Naive thymus-derived CD4-positive, alpha-beta T cell (primary cell): Measurements from ENCODE around the gene GPR85. TPM values are rescaled to one million over a fixed set of nuclear protein-coding genes. Genes with fewer than 3 reads are reported as not detected.

Experiments
- ATAC-seq: fragments of 150-1000 bp; cut with Tn5 transposase; 2 replicates; pipeline ENCODE4 v1.10.0; 2021; ENCODE audit warnings: mild to moderate bottlenecking, moderate library complexity
- CTCF ChIA-PET: fragments of 350-600 bp; sonication (Branson Sonifier 250); formaldehyde crosslinking; loops from one replicate; lab custom pipeline; 2021; ENCODE audit warnings: antibody characterized with exemption; lab: Charles Lee
- POLR2A ChIA-PET: fragments of 350-600 bp; sonication (Branson Sonifier 250); formaldehyde crosslinking; loops from one replicate; lab custom pipeline; 2021; ENCODE audit warnings: antibody characterized with exemption, inconsistent platforms; lab: Charles Lee
- DNase-seq, 9 donors: peaks; one replicate each; pipeline versions ENCODE4 v3.0.0 to v3.0.0-alpha.2; 2020 to 2022; ENCODE audit warnings: mixed read lengths in 1 of 9
- H3K27ac ChIP-seq: one replicate; pipeline ENCODE4 v1.7.0; 2013; ENCODE audit warnings: mild to moderate bottlenecking, low read depth, low read length, moderate library complexity
- H3K27me3 ChIP-seq, 2 donors: one replicate each; pipeline ENCODE4 v1.7.0; 2013; ENCODE audit warnings: low read length in 2 of 2, mild to moderate bottlenecking in 2 of 2, moderate library complexity in 2 of 2; ENCODE audit not compliant: control insufficient read depth in 2 of 2, insufficient read depth in 2 of 2
- H3K36me3 ChIP-seq, 3 experiments: 1 replicate in 2 of 3; 2 replicates in 1 of 3; pipeline ENCODE4 v1.7.0; 2013; ENCODE audit warnings: low read length in 3 of 3, mild to moderate bottlenecking in 3 of 3, moderate library complexity in 1 of 3; ENCODE audit not compliant: insufficient read depth in 3 of 3, control insufficient read depth in 2 of 3
- H3K4me1 ChIP-seq, 2 donors: one replicate each; pipeline ENCODE4 v1.7.0; 2013; ENCODE audit warnings: low read length in 2 of 2, mild to moderate bottlenecking in 2 of 2, moderate library complexity in 1 of 2; ENCODE audit not compliant: control insufficient read depth in 2 of 2, insufficient read depth in 2 of 2
- H3K4me3 ChIP-seq: 2 replicates; pipeline ENCODE4 v1.7.0; 2013; ENCODE audit warnings: mild to moderate bottlenecking, low read length
- H3K9me3 ChIP-seq, 3 experiments: 1 replicate in 2 of 3; 2 replicates in 1 of 3; pipeline ENCODE4 v1.7.0; 2013; ENCODE audit warnings: low read length in 3 of 3; ENCODE audit not compliant: control insufficient read depth in 2 of 3
- H3K27ac Mint-ChIP-seq, 9 donors: one replicate each; pipeline ENCODE4 v1.8.0; 2020 to 2022; ENCODE audit warnings: mixed read lengths in 9 of 9, mild to moderate bottlenecking in 8 of 9, moderate library complexity in 5 of 9, inconsistent platforms in 2 of 9
- H3K27me3 Mint-ChIP-seq, 5 donors: one replicate each; pipeline ENCODE4 v1.8.0; 2021 to 2022; ENCODE audit warnings: mixed read lengths in 5 of 5, mild to moderate bottlenecking in 1 of 5
- H3K36me3 Mint-ChIP-seq, 5 donors: one replicate each; pipeline ENCODE4 v1.8.0; 2020 to 2022; ENCODE audit warnings: mixed read lengths in 5 of 5, mild to moderate bottlenecking in 3 of 5, inconsistent platforms in 1 of 5
- H3K4me1 Mint-ChIP-seq, 7 donors: one replicate each; pipeline ENCODE4 v1.8.0; 2020 to 2022; ENCODE audit warnings: mixed read lengths in 7 of 7, mild to moderate bottlenecking in 3 of 7, inconsistent platforms in 1 of 7
- H3K4me3 Mint-ChIP-seq, 10 donors: one replicate each; pipeline ENCODE4 v1.8.0; 2020 to 2022; ENCODE audit warnings: mild to moderate bottlenecking in 10 of 10, mixed read lengths in 10 of 10, moderate library complexity in 6 of 10, inconsistent platforms in 2 of 10
- H3K9me3 Mint-ChIP-seq, 11 donors: one replicate each; pipeline ENCODE4 v1.8.0; 2020 to 2022; ENCODE audit warnings: mixed read lengths in 11 of 11, mild to moderate bottlenecking in 4 of 11, inconsistent platforms in 1 of 11, moderate library complexity in 1 of 11
- intact Hi-C, 2 donors: fragments of 100-400 bp; cut with micrococcal nuclease; formaldehyde crosslinking; loops; one replicate each; pipeline ENCODE4 v1.15.1; 2023
- polyA plus RNA-seq, 2 donors: library from polyadenylated mRNA; unstranded; fragments of 300-500 nt; fragmentation: Illumina TruSeq; gene quantifications; one replicate each; pipeline ENCODE4 v1.2.3, GENCODE V29; 2021
- total RNA-seq, 6 experiments: library from RNA in 5 of 6; stranded (reverse) in 5 of 6; gene quantifications; 1 replicate in 5 of 6; 2 replicates in 1 of 6; pipeline ENCODE4 v1.2.3 and lab custom pipeline; 2021 to 2026

The GPR85 gene
- total and polyA plus RNA-seq, 7 experiments from 2014 or later, result 0.13 TPM; not detected in 6

DNA sequence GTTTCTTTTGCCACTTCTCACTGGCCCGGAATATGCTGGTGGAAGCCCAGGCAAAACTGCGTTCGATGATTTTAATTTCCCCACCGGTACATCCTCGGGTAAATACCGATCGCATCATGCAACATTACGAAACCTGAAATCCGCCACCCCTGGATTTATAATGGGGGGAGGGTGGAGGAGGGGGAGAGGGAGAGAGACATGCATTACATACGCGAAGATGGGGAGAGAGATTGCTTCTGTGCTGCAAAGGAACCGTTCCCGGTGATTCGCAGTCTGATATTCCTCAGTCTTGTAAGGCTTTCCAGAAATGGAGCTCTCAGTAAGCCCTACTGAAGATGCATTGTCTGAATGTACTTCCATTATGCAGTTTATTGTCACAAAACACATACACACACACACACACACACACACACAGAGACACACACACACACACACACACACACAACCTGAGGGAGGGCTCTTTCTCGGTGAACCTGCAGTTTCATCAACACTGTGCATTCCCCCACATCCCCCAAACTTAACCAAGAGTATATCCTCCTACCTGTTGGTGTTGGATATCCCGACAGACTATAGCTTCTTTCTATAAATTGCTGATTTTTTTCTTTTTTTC lies 741 bp downstream of the GPR85 start:
- Histone ChIP-seq H3K4me3 (no peak overlapping the region), H3K27me3 (no peaks in the 10 kb centered on the region), H3K9me3 (no peaks in the 10 kb centered on the region), H3K36me3 (no peaks in the 10 kb centered on the region), H3K4me1 (no peaks in the 10 kb centered on the region), H3K27ac (no peak overlapping the region)
- H3K36me3 Mint-ChIP-seq, result no peaks in the 10 kb centered on the region
- ChIA-PET POLR2A (interaction anchor here (0.7 kb wide), 1 partner anchor 306 kb away, joined by 3 read pairs; no protein-coding TSS in a partner anchor), CTCF (no interaction called here)
- ATAC-seq (peak; percentile 20), DNase-seq (no peak)
- peak overlapping the region; percentile 18 to 63 (median 48) for H3K4me3 Mint-ChIP-seq
- intact Hi-C loops, result no loop called here
- H3K9me3 Mint-ChIP-seq, result peaks cover 0 to 5% (median 0%) of the 10 kb centered on the region in 11 donors
- peaks cover 46 to 60% (median 52%) of the 10 kb centered on the region in 5 donors for H3K27me3 Mint-ChIP-seq
- H3K27ac Mint-ChIP-seq, result no peak overlapping the region
- H3K4me1 Mint-ChIP-seq, result peaks cover 0 to 22% (median 6%) of the 10 kb centered on the region in 7 donors

DNA sequence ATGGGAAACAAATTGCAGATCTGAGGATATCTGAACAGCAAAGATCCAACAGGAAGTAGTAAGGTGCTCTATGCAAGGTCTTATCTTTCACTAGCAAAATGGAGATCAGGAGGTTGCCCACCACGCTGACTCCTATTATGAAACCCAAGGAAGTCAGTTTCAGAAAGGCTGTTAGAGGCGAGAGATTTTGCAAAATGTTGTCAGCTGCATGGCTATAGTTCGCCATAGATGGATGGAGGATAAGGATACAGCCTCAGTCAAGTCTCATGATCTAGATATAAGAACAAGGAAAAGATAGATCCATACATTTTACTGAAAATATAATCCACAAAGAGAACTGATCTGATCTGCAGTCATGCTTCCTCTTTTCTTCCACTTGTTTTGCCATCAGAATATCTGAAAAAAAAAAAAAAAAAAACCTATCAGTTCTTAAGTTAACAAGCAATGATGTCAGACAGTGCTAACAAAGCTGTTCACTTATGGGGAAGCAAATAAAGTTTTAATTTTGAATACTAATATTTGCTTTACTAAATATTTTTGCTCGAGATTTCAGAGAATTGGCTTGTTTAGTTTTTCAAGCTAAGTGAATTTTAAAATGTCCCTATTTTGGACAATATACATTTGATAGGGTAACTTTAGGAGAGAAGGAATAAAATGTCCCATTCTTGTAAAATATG lies 2.0 kb downstream of the GPR85 start:
- H3K27me3 Mint-ChIP-seq, result peaks cover 45 to 70% (median 52%) of the 10 kb centered on the region in 5 donors
- H3K9me3 Mint-ChIP-seq, result peaks cover 0 to 3% (median 0%) of the 10 kb centered on the region in 11 donors
- Histone ChIP-seq H3K27me3 (no peaks in the 10 kb centered on the region), H3K9me3 (no peaks in the 10 kb centered on the region), H3K4me1 (no peaks in the 10 kb centered on the region), H3K4me3 (no peak overlapping the region), H3K36me3 (no peaks in the 10 kb centered on the region), H3K27ac (no peak overlapping the region)
- DNase-seq (no peak), ATAC-seq (no peak)
- H3K27ac Mint-ChIP-seq, result no peak overlapping the region
- H3K4me3 Mint-ChIP-seq, result no peak overlapping the region
- ChIA-PET POLR2A (no interaction called here), CTCF (no interaction called here)
- intact Hi-C loops, result no loop called here
- no peaks in the 10 kb centered on the region for H3K36me3 Mint-ChIP-seq
- H3K4me1 Mint-ChIP-seq, result peaks cover 0 to 22% (median 6%) of the 10 kb centered on the region in 7 donors

DNA sequence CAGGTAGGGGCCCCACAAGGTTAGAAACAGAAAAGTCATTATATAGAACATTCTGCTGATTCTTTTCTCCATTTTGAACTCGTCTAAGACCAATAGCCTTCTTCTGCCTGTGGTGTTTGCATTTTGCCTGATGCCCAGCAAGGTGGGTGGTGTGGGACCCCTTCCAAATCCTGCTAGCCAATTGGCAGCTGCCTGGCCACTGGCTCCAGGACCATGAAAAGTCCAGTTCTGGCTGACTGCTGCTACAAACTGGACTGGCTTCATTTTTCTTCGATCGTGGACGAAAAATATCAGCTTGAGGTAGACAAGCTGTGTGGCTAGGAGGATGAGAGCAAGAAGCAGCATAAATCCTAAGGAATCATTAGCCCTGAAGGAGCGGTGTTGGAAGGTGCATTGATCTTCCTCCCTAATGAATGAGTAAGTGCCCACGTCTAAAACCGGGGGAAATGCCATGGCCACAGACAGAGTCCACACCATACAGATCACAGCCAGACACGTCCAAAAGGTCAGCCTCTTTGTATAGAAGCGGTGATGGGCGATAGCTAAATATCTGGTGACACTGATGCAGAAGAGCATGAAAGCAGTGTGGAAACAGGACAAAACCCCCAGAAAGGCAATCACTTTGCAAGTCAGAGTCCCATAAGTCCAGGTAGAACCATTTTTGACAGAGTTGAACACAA lies 2.7 kb downstream of the GPR85 start:
- Histone ChIP-seq H3K4me3 (no peak overlapping the region), H3K36me3 (no peaks in the 10 kb centered on the region), H3K9me3 (no peaks in the 10 kb centered on the region), H3K27ac (no peak overlapping the region), H3K27me3 (no peaks in the 10 kb centered on the region), H3K4me1 (no peaks in the 10 kb centered on the region)
- H3K27me3 Mint-ChIP-seq, result peaks cover 45 to 72% (median 52%) of the 10 kb centered on the region in 5 donors
- H3K36me3 Mint-ChIP-seq, result no peaks in the 10 kb centered on the region
- intact Hi-C loops, result no loop called here
- POLR2A ChIA-PET, result no interaction called here
- no peak overlapping the region for H3K27ac Mint-ChIP-seq
- CTCF ChIA-PET, result no interaction called here
- no peak overlapping the region for H3K4me3 Mint-ChIP-seq
- peaks cover 0 to 2% (median 0%) of the 10 kb centered on the region in 11 donors for H3K9me3 Mint-ChIP-seq
- ATAC-seq (no peak), DNase-seq (no peak)
- peaks cover 0 to 22% (median 6%) of the 10 kb centered on the region in 7 donors for H3K4me1 Mint-ChIP-seq

DNA sequence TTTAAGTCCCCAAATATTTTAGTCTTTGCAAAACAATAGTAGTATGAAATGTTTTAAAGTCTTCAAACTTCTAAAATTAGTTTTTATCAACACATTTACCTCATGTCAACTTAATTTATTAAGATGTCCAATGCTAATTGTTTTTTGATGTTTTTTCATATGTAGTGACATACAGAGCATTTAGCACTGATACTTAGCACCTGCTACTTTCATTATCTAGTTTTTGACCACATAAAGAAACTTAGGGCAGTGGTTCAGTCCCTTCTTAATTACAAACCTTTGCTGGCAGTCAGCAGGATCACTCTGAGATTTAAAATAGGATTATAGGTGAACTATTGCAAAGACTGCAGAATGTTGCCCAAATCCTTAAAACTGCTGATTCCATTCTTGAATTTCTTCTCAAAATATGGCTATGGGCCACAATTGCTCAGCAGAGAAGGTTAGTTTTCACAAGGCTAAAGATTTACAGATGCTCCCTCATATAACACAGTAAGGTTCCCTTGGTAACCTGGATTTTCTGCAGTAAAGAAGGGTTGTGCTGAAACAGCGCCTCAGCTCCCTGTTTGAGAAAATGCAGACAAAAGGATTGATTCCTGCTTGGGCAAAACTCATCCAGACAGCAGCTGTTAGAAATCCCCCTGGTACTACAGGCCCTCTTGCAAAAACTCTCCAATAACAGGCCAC lies 3.4 kb downstream of the GPR85 start:
- Histone ChIP-seq H3K36me3 (no peaks in the 10 kb centered on the region), H3K27me3 (no peaks in the 10 kb centered on the region), H3K4me1 (no peaks in the 10 kb centered on the region), H3K4me3 (no peak overlapping the region), H3K9me3 (no peaks in the 10 kb centered on the region), H3K27ac (no peak overlapping the region)
- Mint-ChIP-seq H3K36me3 (no peaks in the 10 kb centered on the region), H3K4me3 (no peak overlapping the region), H3K27ac (no peak overlapping the region), H3K4me1 (peaks cover 0 to 22% (median 6%) of the 10 kb centered on the region in 7 donors), H3K9me3 (peaks cover 0 to 1% (median 0%) of the 10 kb centered on the region in 11 donors), H3K27me3 (peaks cover 41 to 69% (median 47%) of the 10 kb centered on the region in 5 donors)
- intact Hi-C loops, result no loop called here
- ChIA-PET CTCF (no interaction called here), POLR2A (no interaction called here)
- ATAC-seq (no peak), DNase-seq (no peak)

DNA sequence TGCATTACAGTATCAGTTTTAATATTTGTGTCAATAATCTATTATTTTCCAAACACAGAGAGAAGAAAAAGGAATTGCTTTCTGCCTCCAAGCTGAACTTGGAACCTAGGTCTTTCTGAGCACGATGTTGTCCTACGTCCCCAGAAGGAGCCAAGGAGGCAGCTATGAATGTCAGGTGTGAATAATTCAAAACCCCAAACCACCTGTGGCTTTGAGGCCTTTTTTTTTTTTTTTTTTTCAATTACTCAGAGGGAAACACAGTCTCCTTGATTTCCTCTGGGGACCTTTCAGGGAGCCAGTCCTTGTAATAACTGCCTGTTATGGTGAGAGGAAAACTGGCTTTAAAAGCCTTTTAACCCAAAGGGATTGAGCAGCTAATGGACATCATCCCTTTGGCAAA lies 8.3 kb downstream of the GPR85 start:
- ChIA-PET POLR2A (no interaction called here), CTCF (no interaction called here)
- ATAC-seq, result no peak
- no peaks in the 10 kb centered on the region for H3K9me3 Mint-ChIP-seq
- no peak overlapping the region for H3K4me3 Mint-ChIP-seq
- Histone ChIP-seq H3K27ac (no peak overlapping the region), H3K36me3 (no peaks in the 10 kb centered on the region), H3K9me3 (no peaks in the 10 kb centered on the region), H3K4me3 (no peak overlapping the region), H3K27me3 (no peaks in the 10 kb centered on the region), H3K4me1 (no peaks in the 10 kb centered on the region)
- DNase-seq, result no peak
- no peaks in the 10 kb centered on the region for H3K4me1 Mint-ChIP-seq
- no peak overlapping the region for H3K27ac Mint-ChIP-seq
- no peaks in the 10 kb centered on the region for H3K36me3 Mint-ChIP-seq
- intact Hi-C loops, result no loop called here
- H3K27me3 Mint-ChIP-seq, result peaks cover 11 to 41% (median 17%) of the 10 kb centered on the region in 5 donors

DNA sequence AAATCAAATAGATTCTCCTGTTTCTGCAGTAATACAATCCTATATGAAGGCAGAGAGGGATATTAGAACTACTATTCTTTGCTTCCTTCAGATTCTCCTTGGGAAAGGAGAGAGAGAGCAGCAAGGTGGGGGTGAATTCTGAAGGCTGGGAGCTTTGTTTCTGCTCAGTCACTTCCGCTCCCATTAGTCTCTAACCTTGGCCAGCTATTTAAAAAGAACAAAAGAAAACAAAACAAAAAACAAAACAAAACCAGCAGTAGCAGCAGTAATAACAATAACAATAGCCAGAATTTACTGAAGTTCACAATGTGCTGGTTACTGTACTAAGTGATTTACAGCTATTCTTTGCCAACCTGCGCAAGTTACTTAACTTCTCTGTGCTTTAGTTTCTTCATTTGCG lies 9.9 kb downstream of the GPR85 start:
- Histone ChIP-seq H3K9me3 (no peaks in the 10 kb centered on the region), H3K4me1 (no peaks in the 10 kb centered on the region), H3K27me3 (peaks cover 0 to 2% of the 10 kb centered on the region in 2 donors), H3K36me3 (no peaks in the 10 kb centered on the region), H3K4me3 (no peak overlapping the region), H3K27ac (no peak overlapping the region)
- no peak overlapping the region for H3K4me3 Mint-ChIP-seq
- H3K4me1 Mint-ChIP-seq, result no peaks in the 10 kb centered on the region
- no peaks in the 10 kb centered on the region for H3K36me3 Mint-ChIP-seq
- POLR2A ChIA-PET, result no interaction called here
- H3K27ac Mint-ChIP-seq, result no peak overlapping the region
- H3K9me3 Mint-ChIP-seq, result no peaks in the 10 kb centered on the region
- CTCF ChIA-PET, result no interaction called here
- intact Hi-C loops, result no loop called here
- DNase-seq (no peak), ATAC-seq (no peak)
- H3K27me3 Mint-ChIP-seq, result peaks cover 9 to 29% (median 17%) of the 10 kb centered on the region in 5 donors
